H1 (cell line): ENCODE measurements around the gene CSNK1D. TPM values are rescaled to one million over a fixed set of nuclear protein-coding genes. Genes with fewer than 3 reads are reported as not detected.

Source experiments
- CTCF ChIA-PET: fragments of 300-600 bp; sonication (Branson Sonifier 250); formaldehyde crosslinking; loops from one replicate; lab custom pipeline; 2021; ENCODE audit not compliant: partially characterized antibody; lab: Charles Lee
- POLR2A ChIA-PET: fragments of 300-600 bp; sonication (Branson Sonifier 250); formaldehyde crosslinking; loops from one replicate; lab custom pipeline; 2021; ENCODE audit warnings: inconsistent platforms; ENCODE audit not compliant: partially characterized antibody; lab: Charles Lee
- DNase-seq, 2 experiments: peaks; one replicate each; pipeline versions ENCODE4 v3.0.0 to v3.0.0-alpha.2; 2010 to 2022; ENCODE audit warnings: low spot score in 2 of 2, low read depth in 1 of 2, mixed read lengths in 1 of 2
- FAIRE-seq: peaks from 2 replicates; lab custom pipeline; 2011; peaks lifted over from hg19 to GRCh38; lab: Jason Lieb, UNC
- H2AFZ ChIP-seq: 2 replicates; pipeline ENCODE4 v1.8.1; 2012; ENCODE audit warnings: low read length, inconsistent platforms
- H2AK5ac ChIP-seq: 2 replicates; pipeline ENCODE4 v1.6.1; 2013; ENCODE audit warnings: low read depth, low read length
- H2BK120ac ChIP-seq: replicated peaks from 2 replicates; pipeline ENCODE3; 2013; ENCODE audit warnings: low read depth, low read length, inconsistent platforms
- H2BK12ac ChIP-seq: 2 replicates; pipeline ENCODE4 v1.6.1; 2013; ENCODE audit warnings: low read depth, low read length
- H2BK15ac ChIP-seq: 2 replicates; pipeline ENCODE4 v1.6.1; 2013; ENCODE audit warnings: low read length
- H2BK20ac ChIP-seq: 2 replicates; pipeline ENCODE4 v1.6.1; 2013; ENCODE audit warnings: low read length
- H2BK5ac ChIP-seq: 2 replicates; pipeline ENCODE4 v1.6.1; 2013; ENCODE audit warnings: low read depth, low read length
- H3K14ac ChIP-seq: 2 replicates; pipeline ENCODE4 v1.6.1; 2013; ENCODE audit warnings: inconsistent platforms; ENCODE audit not compliant: insufficient read length
- H3K18ac ChIP-seq: 2 replicates; pipeline ENCODE4 v1.6.1; 2013; ENCODE audit warnings: low read length; ENCODE audit errors: extremely low read depth
- H3K23ac ChIP-seq: 2 replicates; pipeline ENCODE4 v1.6.1; 2013; ENCODE audit warnings: inconsistent platforms; ENCODE audit not compliant: insufficient read length
- H3K23me2 ChIP-seq: 2 replicates; pipeline ENCODE4 v1.6.1; 2013; ENCODE audit warnings: low read depth, low read length
- H3K27ac ChIP-seq: 2 replicates; pipeline ENCODE4 v1.6.1; 2011; ENCODE audit warnings: low read depth, low read length, inconsistent platforms
- H3K27me3 ChIP-seq, 4 experiments: replicated peaks in 1 of 4; 1 replicate in 1 of 4; 2 replicates in 3 of 4; pipeline versions ENCODE4 v1.6.1 to v1.8.1; 2011 to 2013; ENCODE audit warnings: low read length in 3 of 4, mild to moderate bottlenecking in 3 of 4, inconsistent platforms in 2 of 4, mixed read lengths in 2 of 4, moderate library complexity in 1 of 4; ENCODE audit not compliant: control insufficient read depth in 3 of 4, insufficient read depth in 3 of 4; ENCODE audit errors: extremely low read depth in 1 of 4
- H3K36me3 ChIP-seq, 4 experiments: 2 replicates each; pipeline versions ENCODE4 v1.6.1 to v1.8.1; 2011 to 2013; ENCODE audit warnings: mild to moderate bottlenecking in 4 of 4, low read length in 3 of 4, moderate library complexity in 2 of 4, control low read depth in 1 of 4, inconsistent platforms in 1 of 4; ENCODE audit not compliant: insufficient read depth in 4 of 4, control insufficient read depth in 2 of 4
- H3K4ac ChIP-seq: replicated peaks from 2 replicates; pipeline ENCODE3; 2013; ENCODE audit warnings: low read length, low read depth, mixed read lengths, inconsistent platforms; ENCODE audit not compliant: insufficient read length
- H3K4me1 ChIP-seq, 4 experiments: replicated peaks in 1 of 4; 1 replicate in 1 of 4; 2 replicates in 3 of 4; pipeline versions ENCODE4 v1.6.1 to v1.8.1; 2011 to 2013; ENCODE audit warnings: low read length in 3 of 4, inconsistent platforms in 2 of 4, mixed read lengths in 1 of 4; ENCODE audit not compliant: insufficient read depth in 4 of 4, control insufficient read depth in 3 of 4
- H3K4me2 ChIP-seq, 2 experiments: 2 replicates each; pipeline versions ENCODE4 v1.6.1 to v1.8.1; 2011 to 2013; ENCODE audit warnings: low read depth in 2 of 2, low read length in 2 of 2, control low read depth in 1 of 2, inconsistent platforms in 1 of 2, mild to moderate bottlenecking in 1 of 2; ENCODE audit not compliant: insufficient read depth in 1 of 2
- H3K4me3 ChIP-seq, 4 experiments: fragments of 200-600, 300-600 bp in 1 of 4; sonication (generic), shearing (Covaris generic), sonication (Bioruptor Twin) in 1 of 4; 2 replicates each; pipeline versions ENCODE4 v1.5.1 to v1.8.1; 2011 to 2016; ENCODE audit warnings: low read length in 4 of 4, low read depth in 3 of 4, control low read depth in 2 of 4, inconsistent platforms in 2 of 4, mild to moderate bottlenecking in 2 of 4, mixed read lengths in 1 of 4, moderate library complexity in 1 of 4; ENCODE audit not compliant: insufficient read depth in 2 of 4; ENCODE audit errors: extremely low read depth in 1 of 4
- H3K56ac ChIP-seq: replicated peaks from 2 replicates; pipeline ENCODE3; 2013; ENCODE audit warnings: low read depth, mild to moderate bottlenecking, mixed read lengths, low read length, inconsistent platforms; ENCODE audit not compliant: insufficient read length
- H3K79me1 ChIP-seq: 2 replicates; pipeline ENCODE4 v1.6.1; 2013; ENCODE audit warnings: low read depth, low read length, control low read depth
- H3K79me2 ChIP-seq, 2 experiments: 2 replicates each; pipeline versions ENCODE4 v1.6.1 to v1.8.1; 2012 to 2013; ENCODE audit warnings: low read length in 2 of 2, mild to moderate bottlenecking in 2 of 2, inconsistent platforms in 1 of 2; ENCODE audit not compliant: insufficient read depth in 2 of 2, control insufficient read depth in 1 of 2
- H3K9ac ChIP-seq, 4 experiments: replicated peaks in 1 of 4; 1 replicate in 1 of 4; 2 replicates in 3 of 4; pipeline versions ENCODE4 v1.6.1 to v1.8.1; 2011 to 2013; ENCODE audit warnings: low read depth in 3 of 4, low read length in 3 of 4, control low read depth in 2 of 4, mild to moderate bottlenecking in 2 of 4, moderate library complexity in 2 of 4, inconsistent platforms in 1 of 4; ENCODE audit errors: extremely low read depth in 1 of 4
- H3K9me3 ChIP-seq, 2 experiments: 2 replicates each; pipeline versions ENCODE4 v1.6.1 to v1.8.1; 2012 to 2013; ENCODE audit warnings: mild to moderate bottlenecking in 2 of 2, moderate library complexity in 2 of 2, control low read depth in 1 of 2, inconsistent platforms in 1 of 2, low read depth in 1 of 2, low read length in 1 of 2, mixed read lengths in 1 of 2; ENCODE audit not compliant: insufficient read depth in 2 of 2
- H4K20me1 ChIP-seq, 2 experiments: replicated peaks in 1 of 2; 2 replicates each; pipeline versions ENCODE3 to v1.8.1; 2011 to 2013; ENCODE audit warnings: inconsistent platforms in 2 of 2, low read length in 2 of 2, mild to moderate bottlenecking in 1 of 2; ENCODE audit not compliant: insufficient read depth in 2 of 2, control insufficient read depth in 1 of 2
- H4K5ac ChIP-seq: 2 replicates; pipeline ENCODE4 v1.6.1; 2013; ENCODE audit warnings: low read length, low read depth, mixed read lengths, inconsistent platforms; ENCODE audit not compliant: insufficient read length
- H4K8ac ChIP-seq: 2 replicates; pipeline ENCODE4 v1.8.0; 2013; ENCODE audit warnings: mild to moderate bottlenecking, moderate library complexity, low read length, inconsistent platforms; ENCODE audit not compliant: insufficient read depth; ENCODE audit errors: extremely low read depth
- H4K91ac ChIP-seq: replicated peaks from 2 replicates; pipeline ENCODE3; 2013; ENCODE audit warnings: low read length, mixed read lengths, inconsistent platforms; ENCODE audit not compliant: insufficient read length
- ASH2L ChIP-seq: fragments of 200-600, 300-600 bp; sonication (generic); IDR thresholded peaks from one replicate; pipeline ENCODE4 v1.7.1; 2017; ENCODE audit warnings: low read length
- CBX5 ChIP-seq: fragments of 300-800, 300-1000 bp; sonication (generic); IDR thresholded peaks from 2 replicates; pipeline ENCODE4 v1.7.1; 2016; ENCODE audit warnings: antibody characterized with exemption, low read length, low read depth
- CTBP2 ChIP-seq: IDR thresholded peaks from 2 replicates; pipeline ENCODE4 v1.7.0; 2011; ENCODE audit warnings: borderline replicate concordance, mild to moderate bottlenecking, moderate library complexity, mixed read lengths, low read length; ENCODE audit not compliant: insufficient read depth, insufficient read length
- EP300 ChIP-seq, 2 experiments: IDR thresholded peaks; 1 replicate in 1 of 2; 2 replicates in 1 of 2; pipeline ENCODE4 v1.6.1; 2011 to 2012; ENCODE audit warnings: low read depth in 2 of 2, low read length in 2 of 2, mild to moderate bottlenecking in 2 of 2, borderline replicate concordance in 1 of 2, inconsistent platforms in 1 of 2, moderate library complexity in 1 of 2
- KDM1A ChIP-seq: fragments of 200-600, 300-600 bp; sonication (generic); IDR thresholded peaks from 2 replicates; pipeline ENCODE4 v1.7.1; 2016; ENCODE audit warnings: mild to moderate bottlenecking, low read length, borderline replicate concordance
- KDM4A ChIP-seq: IDR thresholded peaks from one replicate; pipeline ENCODE4 v1.7.1; 2012; ENCODE audit warnings: low read depth, mild to moderate bottlenecking, moderate library complexity, low read length, inconsistent platforms; ENCODE audit not compliant: severe bottlenecking
- SP2 ChIP-seq: IDR thresholded peaks from 2 replicates; pipeline ENCODE4 v1.6.1; 2012; ENCODE audit warnings: mild to moderate bottlenecking, low read length, inconsistent platforms
- TAF1 ChIP-seq: IDR thresholded peaks from 2 replicates; pipeline ENCODE4 v1.6.1; 2011; ENCODE audit warnings: mild to moderate bottlenecking, low read depth, low read length
- WGBS, 2 experiments: shearing (Covaris generic) in 1 of 2; methylation state at CpG; one replicate each; pipeline versions ENCODE4 v1.1.6 to v1.1.7; 2013 to 2015; ENCODE audit warnings: low lambda C conversion rate in 2 of 2, mixed read lengths in 2 of 2, inconsistent platforms in 1 of 2, low coverage in 1 of 2, missing lambda C conversion rate in 1 of 2; ENCODE audit not compliant: insufficient replicate concordance in 2 of 2, insufficient coverage in 1 of 2, insufficient read length in 1 of 2; ENCODE audit errors: extremely low coverage in 1 of 2, missing lambda C conversion rate in 1 of 2; 5-methylcytosine and 5-hydroxymethylcytosine counted together
- polyA plus RNA-seq, 7 experiments: library from polyadenylated mRNA; depleted of rRNA in 3 of 7; stranded (reverse) in 5 of 7; unstranded in 2 of 7; fragments of >200 nt in 5 of 7; fragments of 200-250 nt in 2 of 7; gene quantifications; 1 replicate in 5 of 7; 2 replicates in 1 of 7; 4 replicates in 1 of 7; pipeline versions ENCODE4 v1.2.1 to v1.2.3, GENCODE V29; 2011 to 2013; ENCODE audit warnings: missing spikeins in 2 of 7, mixed read lengths in 2 of 7
- total RNA-seq: library from RNA; stranded (reverse); fragmentation: NEBNext Ultra II Directional; extraction: Animal tissue kit (Norgen Biotek cat#: 25700); gene quantifications from 2 replicates; pipeline ENCODE4 v1.2.1, GENCODE V29; 2021
- TF ChIP-seq, protein P1 (sequence below): IDR thresholded peaks from 2 replicates; pipeline ENCODE4 v1.6.1; 2011; ENCODE audit warnings: low read depth, mild to moderate bottlenecking, low read length; ENCODE audit not compliant: insufficient read depth

CSNK1D gene
- total and polyA plus RNA-seq, 2 of the 8 experiments (the other 6 are each of a cell fraction or from before 2014, with no cell fraction given) = 73.5 to 103 TPM

DNA sequence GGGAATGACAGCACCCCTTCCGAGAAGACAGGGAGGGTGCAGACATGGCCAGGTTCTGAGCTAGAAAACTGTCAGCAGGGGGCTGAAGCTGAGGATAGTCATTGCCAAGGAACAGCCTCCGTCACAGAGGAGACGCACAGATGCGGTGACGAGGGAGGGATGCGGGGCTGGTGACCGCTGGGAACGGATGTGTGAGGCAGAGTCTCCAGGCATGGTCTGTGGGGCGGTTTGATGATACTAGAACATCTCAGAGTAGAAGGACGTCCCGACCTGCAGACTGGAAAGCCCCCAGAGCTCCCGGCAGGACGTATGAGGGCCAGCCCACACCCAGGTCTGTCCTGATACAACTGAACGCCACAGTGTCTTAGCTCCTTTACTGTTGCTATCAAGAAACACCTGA lies 1.8 kb upstream of the CSNK1D start:
- no peak overlapping the region for H3K56ac ChIP-seq
- H3K4me2 ChIP-seq = no peak overlapping the region
- peaks cover 6% of the 10 kb centered on the region for H3K23me2 ChIP-seq
- no peak overlapping the region for H3K14ac ChIP-seq
- no peak overlapping the region for H2BK120ac ChIP-seq
- H2AK5ac ChIP-seq = no peak overlapping the region
- no peak overlapping the region for H3K4ac ChIP-seq
- H3K79me1 ChIP-seq = peaks cover 11% of the 10 kb centered on the region
- 95% methylated on average over 14 of the region's 14 CpGs; no CpG with 5 or more reads in 1 of the 2 experiments for WGBS, 2 experiments
- no peaks in the 10 kb centered on the region for H3K9me3 ChIP-seq
- peaks cover 22 to 24% of the 10 kb centered on the region in 2 experiments for H3K79me2 ChIP-seq
- H3K4me3 ChIP-seq = no peak overlapping the region
- H3K9ac ChIP-seq = no peak overlapping the region
- H3K18ac ChIP-seq = no peak overlapping the region
- peaks cover 3 to 14% (median 5%) of the 10 kb centered on the region in 4 experiments; a peak in 3 of 8 replicates for H3K36me3 ChIP-seq
- H3K4me1 ChIP-seq = peaks cover 0 to 30% (median 7%) of the 10 kb centered on the region in 4 experiments; a peak in 6 of 7 replicates
- H2BK5ac ChIP-seq = 0 out of 2 replicates have a peak overlapping the region, but pooled peaks have one; percentile 21
- H4K91ac ChIP-seq = no peak overlapping the region
- no peak overlapping the region for H3K23ac ChIP-seq
- ChIA-PET CTCF (interaction anchor here (0.6 to 1.6 kb wide), 4 partner anchors 8 to 47 kb away, joined by 3 to 4 read pairs (median 4); no protein-coding TSS in a partner anchor), POLR2A (interaction anchor here (1.2 to 6.4 kb wide), 3 partner anchors 8 to 69 kb away, joined by 4 to 41 read pairs (median 39); no protein-coding TSS in a partner anchor)
- no peak for FAIRE-seq
- H4K20me1 ChIP-seq = peaks cover 13 to 17% of the 10 kb centered on the region in 2 experiments
- no peak overlapping the region; the same call in 1 of the 2 replicates for H4K8ac ChIP-seq
- DNase-seq = no peak
- peaks cover 0 to 5% (median 5%) of the 10 kb centered on the region in 4 experiments; a peak in 3 of 7 replicates for H3K27me3 ChIP-seq
- H2AFZ ChIP-seq = no peak overlapping the region
- H3K27ac ChIP-seq = no peak overlapping the region
- H2BK20ac ChIP-seq = no peak overlapping the region
- H4K5ac ChIP-seq = no peak overlapping the region
- no peak overlapping the region for H2BK12ac ChIP-seq
- H2BK15ac ChIP-seq = no peak overlapping the region
- TF ChIP-seq KDM1A (no peak), EP300 (IDR thresholded peaks at IDR 0.05; ENCODE audit: borderline replicate concordance in 1 of 2, low read depth in 2 of 2, low read length in 2 of 2) (no peak), CTBP2 (no peak), CBX5 (no peak), SP2 (no peak), ASH2L (no peak), KDM4A (no peak), TAF1 (no peak)
- TF ChIP-seq, protein P1, sequence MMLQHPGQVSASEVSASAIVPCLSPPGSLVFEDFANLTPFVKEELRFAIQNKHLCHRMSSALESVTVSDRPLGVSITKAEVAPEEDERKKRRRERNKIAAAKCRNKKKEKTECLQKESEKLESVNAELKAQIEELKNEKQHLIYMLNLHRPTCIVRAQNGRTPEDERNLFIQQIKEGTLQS = no peak
